H1 (cell line): ENCODE measurements around the gene PRMT2.
"Not testable (repeated sequence)": the region's sequence is repeated elsewhere in the genome, so short reads cannot be mapped to it uniquely, and the experiment has no call there.

ENCODE experiments used
- CBX8 ChIP-seq: fragments of 300-800, 300-1000 bp; sonication (generic); IDR thresholded peaks from 2 replicates; pipeline ENCODE4 v1.7.1; 2016; ENCODE audit warnings: low read depth, low read length, borderline replicate concordance
- CHD2 ChIP-seq: IDR thresholded peaks from 2 replicates; pipeline ENCODE4 v1.6.1; 2012; ENCODE audit warnings: low read length, improper control_type of control experiment
- EGR1 ChIP-seq: IDR thresholded peaks from 2 replicates; pipeline ENCODE4 v1.6.1; 2011; ENCODE audit warnings: low read depth, low read length, borderline replicate concordance
- NRF1 ChIP-seq: IDR thresholded peaks from 2 replicates; pipeline ENCODE4 v1.6.1; 2011; ENCODE audit warnings: mild to moderate bottlenecking, low read depth, low read length, improper control_type of control experiment
- POLR2A ChIP-seq, 2 experiments: IDR thresholded peaks; 1 replicate in 1 of 2; 2 replicates in 1 of 2; pipeline ENCODE4 v1.6.1; 2011; ENCODE audit warnings: low read depth in 2 of 2, low read length in 2 of 2, mild to moderate bottlenecking in 2 of 2; ENCODE audit errors: control extremely low read depth in 1 of 2
- RAD21 ChIP-seq, 2 experiments: IDR thresholded peaks in 1 of 2; conservative IDR thresholded peaks in 1 of 2; 2 replicates each; pipeline ENCODE4 v1.6.1; 2011; ENCODE audit warnings: low read depth in 2 of 2, low read length in 2 of 2, improper control_type of control experiment in 1 of 2, inconsistent platforms in 1 of 2, mild to moderate bottlenecking in 1 of 2, moderate library complexity in 1 of 2
- ZNF274 ChIP-seq: IDR thresholded peaks from 2 replicates; pipeline ENCODE4 v1.7.0; 2012; ENCODE audit warnings: low read length, borderline replicate concordance; ENCODE audit errors: extremely low read depth
- TF ChIP-seq, protein P1 (sequence below): fragments of 300-600 bp; sonication (generic); IDR thresholded peaks from 2 replicates; pipeline ENCODE4 v1.7.1; 2012; ENCODE audit warnings: low read length, moderate library complexity, mild to moderate bottlenecking, inconsistent platforms; ENCODE audit not compliant: insufficient replicate concordance
- TF ChIP-seq, protein P2 (sequence below): IDR thresholded peaks from 2 replicates; pipeline ENCODE4 v1.6.1; 2011; ENCODE audit warnings: low read length, improper control_type of control experiment
- TF ChIP-seq, protein P3 (sequence below), 3 experiments: IDR thresholded peaks; 1 replicate in 2 of 3; 2 replicates in 1 of 3; pipeline versions ENCODE4 v1.5.1 to v1.6.1; 2011; ENCODE audit warnings: low read length in 3 of 3, mild to moderate bottlenecking in 3 of 3, inconsistent platforms in 2 of 3, low read depth in 1 of 3, moderate library complexity in 1 of 3; ENCODE audit not compliant: insufficient read depth in 1 of 3; ENCODE audit errors: control extremely low read depth in 1 of 3

DNA sequence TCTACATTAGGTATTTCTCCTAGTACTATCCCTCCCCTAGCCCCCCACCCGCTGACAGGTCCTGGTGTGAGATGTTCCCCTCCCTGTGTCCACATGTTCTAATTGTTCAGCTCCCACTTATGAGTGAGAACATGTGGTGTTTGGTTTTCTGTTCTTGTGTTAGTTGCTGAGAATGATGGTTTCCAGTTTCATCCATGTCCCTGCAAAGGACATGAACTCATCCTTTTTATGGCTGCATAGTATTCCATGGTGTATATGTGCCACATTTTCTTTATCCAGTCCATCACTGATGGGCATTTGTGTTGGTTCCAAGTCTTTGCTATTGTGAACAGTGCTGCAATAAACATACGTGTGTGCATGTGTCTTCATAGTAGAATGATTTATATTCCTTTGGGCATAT, 4.6 kb upstream of the PRMT2 start:
- not testable (repeated sequence) for TF ChIP-seq CBX8; ZNF274; NRF1; RAD21 (IDR thresholded peaks at IDR 0.05 in 1 of 2, conservative IDR thresholded peaks at IDR 0.05 in 1 of 2; ENCODE audit: low read depth in 2 of 2, low read length in 2 of 2); POLR2A (IDR thresholded peaks at IDR 0.05; ENCODE audit: control extremely low read depth in 1 of 2, low read depth in 2 of 2, low read length in 2 of 2); EGR1; CHD2
- TF ChIP-seq, protein P1, sequence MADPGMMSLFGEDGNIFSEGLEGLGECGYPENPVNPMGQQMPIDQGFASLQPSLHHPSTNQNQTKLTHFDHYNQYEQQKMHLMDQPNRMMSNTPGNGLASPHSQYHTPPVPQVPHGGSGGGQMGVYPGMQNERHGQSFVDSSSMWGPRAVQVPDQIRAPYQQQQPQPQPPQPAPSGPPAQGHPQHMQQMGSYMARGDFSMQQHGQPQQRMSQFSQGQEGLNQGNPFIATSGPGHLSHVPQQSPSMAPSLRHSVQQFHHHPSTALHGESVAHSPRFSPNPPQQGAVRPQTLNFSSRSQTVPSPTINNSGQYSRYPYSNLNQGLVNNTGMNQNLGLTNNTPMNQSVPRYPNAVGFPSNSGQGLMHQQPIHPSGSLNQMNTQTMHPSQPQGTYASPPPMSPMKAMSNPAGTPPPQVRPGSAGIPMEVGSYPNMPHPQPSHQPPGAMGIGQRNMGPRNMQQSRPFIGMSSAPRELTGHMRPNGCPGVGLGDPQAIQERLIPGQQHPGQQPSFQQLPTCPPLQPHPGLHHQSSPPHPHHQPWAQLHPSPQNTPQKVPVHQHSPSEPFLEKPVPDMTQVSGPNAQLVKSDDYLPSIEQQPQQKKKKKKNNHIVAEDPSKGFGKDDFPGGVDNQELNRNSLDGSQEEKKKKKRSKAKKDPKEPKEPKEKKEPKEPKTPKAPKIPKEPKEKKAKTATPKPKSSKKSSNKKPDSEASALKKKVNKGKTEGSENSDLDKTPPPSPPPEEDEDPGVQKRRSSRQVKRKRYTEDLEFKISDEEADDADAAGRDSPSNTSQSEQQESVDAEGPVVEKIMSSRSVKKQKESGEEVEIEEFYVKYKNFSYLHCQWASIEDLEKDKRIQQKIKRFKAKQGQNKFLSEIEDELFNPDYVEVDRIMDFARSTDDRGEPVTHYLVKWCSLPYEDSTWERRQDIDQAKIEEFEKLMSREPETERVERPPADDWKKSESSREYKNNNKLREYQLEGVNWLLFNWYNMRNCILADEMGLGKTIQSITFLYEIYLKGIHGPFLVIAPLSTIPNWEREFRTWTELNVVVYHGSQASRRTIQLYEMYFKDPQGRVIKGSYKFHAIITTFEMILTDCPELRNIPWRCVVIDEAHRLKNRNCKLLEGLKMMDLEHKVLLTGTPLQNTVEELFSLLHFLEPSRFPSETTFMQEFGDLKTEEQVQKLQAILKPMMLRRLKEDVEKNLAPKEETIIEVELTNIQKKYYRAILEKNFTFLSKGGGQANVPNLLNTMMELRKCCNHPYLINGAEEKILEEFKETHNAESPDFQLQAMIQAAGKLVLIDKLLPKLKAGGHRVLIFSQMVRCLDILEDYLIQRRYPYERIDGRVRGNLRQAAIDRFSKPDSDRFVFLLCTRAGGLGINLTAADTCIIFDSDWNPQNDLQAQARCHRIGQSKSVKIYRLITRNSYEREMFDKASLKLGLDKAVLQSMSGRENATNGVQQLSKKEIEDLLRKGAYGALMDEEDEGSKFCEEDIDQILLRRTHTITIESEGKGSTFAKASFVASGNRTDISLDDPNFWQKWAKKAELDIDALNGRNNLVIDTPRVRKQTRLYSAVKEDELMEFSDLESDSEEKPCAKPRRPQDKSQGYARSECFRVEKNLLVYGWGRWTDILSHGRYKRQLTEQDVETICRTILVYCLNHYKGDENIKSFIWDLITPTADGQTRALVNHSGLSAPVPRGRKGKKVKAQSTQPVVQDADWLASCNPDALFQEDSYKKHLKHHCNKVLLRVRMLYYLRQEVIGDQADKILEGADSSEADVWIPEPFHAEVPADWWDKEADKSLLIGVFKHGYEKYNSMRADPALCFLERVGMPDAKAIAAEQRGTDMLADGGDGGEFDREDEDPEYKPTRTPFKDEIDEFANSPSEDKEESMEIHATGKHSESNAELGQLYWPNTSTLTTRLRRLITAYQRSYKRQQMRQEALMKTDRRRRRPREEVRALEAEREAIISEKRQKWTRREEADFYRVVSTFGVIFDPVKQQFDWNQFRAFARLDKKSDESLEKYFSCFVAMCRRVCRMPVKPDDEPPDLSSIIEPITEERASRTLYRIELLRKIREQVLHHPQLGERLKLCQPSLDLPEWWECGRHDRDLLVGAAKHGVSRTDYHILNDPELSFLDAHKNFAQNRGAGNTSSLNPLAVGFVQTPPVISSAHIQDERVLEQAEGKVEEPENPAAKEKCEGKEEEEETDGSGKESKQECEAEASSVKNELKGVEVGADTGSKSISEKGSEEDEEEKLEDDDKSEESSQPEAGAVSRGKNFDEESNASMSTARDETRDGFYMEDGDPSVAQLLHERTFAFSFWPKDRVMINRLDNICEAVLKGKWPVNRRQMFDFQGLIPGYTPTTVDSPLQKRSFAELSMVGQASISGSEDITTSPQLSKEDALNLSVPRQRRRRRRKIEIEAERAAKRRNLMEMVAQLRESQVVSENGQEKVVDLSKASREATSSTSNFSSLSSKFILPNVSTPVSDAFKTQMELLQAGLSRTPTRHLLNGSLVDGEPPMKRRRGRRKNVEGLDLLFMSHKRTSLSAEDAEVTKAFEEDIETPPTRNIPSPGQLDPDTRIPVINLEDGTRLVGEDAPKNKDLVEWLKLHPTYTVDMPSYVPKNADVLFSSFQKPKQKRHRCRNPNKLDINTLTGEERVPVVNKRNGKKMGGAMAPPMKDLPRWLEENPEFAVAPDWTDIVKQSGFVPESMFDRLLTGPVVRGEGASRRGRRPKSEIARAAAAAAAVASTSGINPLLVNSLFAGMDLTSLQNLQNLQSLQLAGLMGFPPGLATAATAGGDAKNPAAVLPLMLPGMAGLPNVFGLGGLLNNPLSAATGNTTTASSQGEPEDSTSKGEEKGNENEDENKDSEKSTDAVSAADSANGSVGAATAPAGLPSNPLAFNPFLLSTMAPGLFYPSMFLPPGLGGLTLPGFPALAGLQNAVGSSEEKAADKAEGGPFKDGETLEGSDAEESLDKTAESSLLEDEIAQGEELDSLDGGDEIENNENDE = not testable (repeated sequence)
- TF ChIP-seq, protein P2, sequence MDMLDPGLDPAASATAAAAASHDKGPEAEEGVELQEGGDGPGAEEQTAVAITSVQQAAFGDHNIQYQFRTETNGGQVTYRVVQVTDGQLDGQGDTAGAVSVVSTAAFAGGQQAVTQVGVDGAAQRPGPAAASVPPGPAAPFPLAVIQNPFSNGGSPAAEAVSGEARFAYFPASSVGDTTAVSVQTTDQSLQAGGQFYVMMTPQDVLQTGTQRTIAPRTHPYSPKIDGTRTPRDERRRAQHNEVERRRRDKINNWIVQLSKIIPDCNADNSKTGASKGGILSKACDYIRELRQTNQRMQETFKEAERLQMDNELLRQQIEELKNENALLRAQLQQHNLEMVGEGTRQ = not testable (repeated sequence)
- TF ChIP-seq, protein P3, sequence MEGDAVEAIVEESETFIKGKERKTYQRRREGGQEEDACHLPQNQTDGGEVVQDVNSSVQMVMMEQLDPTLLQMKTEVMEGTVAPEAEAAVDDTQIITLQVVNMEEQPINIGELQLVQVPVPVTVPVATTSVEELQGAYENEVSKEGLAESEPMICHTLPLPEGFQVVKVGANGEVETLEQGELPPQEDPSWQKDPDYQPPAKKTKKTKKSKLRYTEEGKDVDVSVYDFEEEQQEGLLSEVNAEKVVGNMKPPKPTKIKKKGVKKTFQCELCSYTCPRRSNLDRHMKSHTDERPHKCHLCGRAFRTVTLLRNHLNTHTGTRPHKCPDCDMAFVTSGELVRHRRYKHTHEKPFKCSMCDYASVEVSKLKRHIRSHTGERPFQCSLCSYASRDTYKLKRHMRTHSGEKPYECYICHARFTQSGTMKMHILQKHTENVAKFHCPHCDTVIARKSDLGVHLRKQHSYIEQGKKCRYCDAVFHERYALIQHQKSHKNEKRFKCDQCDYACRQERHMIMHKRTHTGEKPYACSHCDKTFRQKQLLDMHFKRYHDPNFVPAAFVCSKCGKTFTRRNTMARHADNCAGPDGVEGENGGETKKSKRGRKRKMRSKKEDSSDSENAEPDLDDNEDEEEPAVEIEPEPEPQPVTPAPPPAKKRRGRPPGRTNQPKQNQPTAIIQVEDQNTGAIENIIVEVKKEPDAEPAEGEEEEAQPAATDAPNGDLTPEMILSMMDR (IDR thresholded peaks at IDR 0.05; ENCODE audit: control extremely low read depth in 1 of 3, insufficient read depth in 1 of 3, low read depth in 1 of 3, low read length in 3 of 3) = not testable (repeated sequence)
